RWPE2 (cell line): ENCODE data around the gene MAPKBP1.

Experiments used
- ATAC-seq: fragments of 200-7000 bp; cut with Tn5 transposase; 3 replicates; pipeline ENCODE4 v1.9.1; 2021; ENCODE audit warnings: low read depth
- DNase-seq: peaks from one replicate; pipeline ENCODE4 v3.0.0-alpha.2; 2020; ENCODE audit warnings: low spot score
- H3K27ac ChIP-seq: fragments of 450-650 bp; 2 replicates; pipeline ENCODE4 v1.5.1; 2017; ENCODE audit warnings: mild to moderate bottlenecking; ENCODE audit not compliant: poor library complexity, severe bottlenecking
- H3K27me3 ChIP-seq: fragments of 250-450 bp; sonication (Bioruptor Pico); 2 replicates; pipeline ENCODE4 v1.5.1; 2021; ENCODE audit warnings: mild to moderate bottlenecking, moderate library complexity; ENCODE audit not compliant: insufficient read depth, poor library complexity, severe bottlenecking
- H3K36me3 ChIP-seq: fragments of 250-450 bp; sonication (Bioruptor Pico); 2 replicates; pipeline ENCODE4 v1.5.1; 2020; ENCODE audit warnings: low read depth, mild to moderate bottlenecking, moderate library complexity
- H3K4me1 ChIP-seq: fragments of 250-450 bp; sonication (Bioruptor Pico); 2 replicates; pipeline ENCODE4 v1.5.1; 2021; ENCODE audit warnings: mild to moderate bottlenecking, moderate library complexity; ENCODE audit not compliant: insufficient read depth, poor library complexity, severe bottlenecking
- H3K4me3 ChIP-seq: fragments of 250-450 bp; sonication (Bioruptor Pico); 2 replicates; pipeline ENCODE4 v1.5.1; 2021; ENCODE audit warnings: mild to moderate bottlenecking, moderate library complexity; ENCODE audit not compliant: severe bottlenecking
- H3K9me3 ChIP-seq: fragments of 250-450 bp; sonication (Bioruptor Pico); 2 replicates; pipeline ENCODE4 v1.5.1; 2021; ENCODE audit warnings: mild to moderate bottlenecking, moderate library complexity; ENCODE audit not compliant: severe bottlenecking
- CTCF ChIP-seq: fragments of 450-650 bp; IDR thresholded peaks from one replicate; pipeline ENCODE4 v1.5.1; 2017; ENCODE audit warnings: mild to moderate bottlenecking, moderate library complexity; ENCODE audit not compliant: poor library complexity, severe bottlenecking

Gene MAPKBP1

GRCh38 chr15:41844814-41845213 lies 70.5 kb downstream of the MAPKBP1 start:
- Histone ChIP-seq H3K27ac (no peak overlapping the region), H3K4me3 (no peak overlapping the region), H3K36me3 (0 out of 2 replicates have a peak, but pooled peaks cover 6% of the 10 kb centered on the region), H3K27me3 (no peaks in the 10 kb centered on the region), H3K9me3 (no peaks in the 10 kb centered on the region), H3K4me1 (peaks cover 8% of the 10 kb centered on the region)
- no peak for TF ChIP-seq CTCF
- ATAC-seq (no peak), DNase-seq (no peak)

- Histone ChIP-seq H3K4me3 (no peak overlapping the region), H3K9me3 (no peaks in the 10 kb centered on the region), H3K27ac (no peak overlapping the region), H3K36me3 (no peaks in the 10 kb centered on the region), H3K4me1 (peaks cover 13% of the 10 kb centered on the region), H3K27me3 (no peaks in the 10 kb centered on the region)
- no peak for DNase-seq
- no peak for TF ChIP-seq CTCF
- ATAC-seq = no peak
These were observed 72.9 kb downstream of the MAPKBP1 start for GRCh38 chr15:41847206-41847605.

GRCh38 chr15:41847981-41848380 lies 73.7 kb downstream of the MAPKBP1 start:
- no peak overlapping the region for H3K27ac ChIP-seq
- DNase-seq (no peak), ATAC-seq (no peak)
- no peaks in the 10 kb centered on the region for H3K27me3 ChIP-seq
- H3K4me3 ChIP-seq = no peak overlapping the region
- H3K9me3 ChIP-seq = no peaks in the 10 kb centered on the region
- H3K4me1 ChIP-seq = peaks cover 13% of the 10 kb centered on the region
- TF ChIP-seq CTCF = no peak
- no peaks in the 10 kb centered on the region for H3K36me3 ChIP-seq

- Histone ChIP-seq H3K4me1 (peaks cover 13% of the 10 kb centered on the region), H3K27me3 (no peaks in the 10 kb centered on the region), H3K9me3 (no peaks in the 10 kb centered on the region), H3K4me3 (no peak overlapping the region), H3K36me3 (no peaks in the 10 kb centered on the region), H3K27ac (no peak overlapping the region)
- ATAC-seq (no peak), DNase-seq (no peak)
- TF ChIP-seq CTCF = no peak
These were observed 74.3 kb downstream of the MAPKBP1 start for GRCh38 chr15:41848631-41849030.

- Histone ChIP-seq H3K4me1 (peaks cover 13% of the 10 kb centered on the region), H3K27ac (no peak overlapping the region), H3K9me3 (no peaks in the 10 kb centered on the region), H3K36me3 (no peaks in the 10 kb centered on the region), H3K27me3 (no peaks in the 10 kb centered on the region), H3K4me3 (no peak overlapping the region)
- no peak for TF ChIP-seq CTCF
- ATAC-seq (peak; percentile 13; the same call in 2 of the 3 replicates), DNase-seq (no peak)
These were observed 74.9 kb downstream of the MAPKBP1 start for GRCh38 chr15:41849204-41849603.
